Measurements from ENCODE around the gene ZSWIM1.
"Not testable (repeated sequence)": the region's sequence is repeated elsewhere in the genome, so short reads cannot be mapped to it uniquely, and the experiment has no call there.

ZSWIM1 gene

DNA sequence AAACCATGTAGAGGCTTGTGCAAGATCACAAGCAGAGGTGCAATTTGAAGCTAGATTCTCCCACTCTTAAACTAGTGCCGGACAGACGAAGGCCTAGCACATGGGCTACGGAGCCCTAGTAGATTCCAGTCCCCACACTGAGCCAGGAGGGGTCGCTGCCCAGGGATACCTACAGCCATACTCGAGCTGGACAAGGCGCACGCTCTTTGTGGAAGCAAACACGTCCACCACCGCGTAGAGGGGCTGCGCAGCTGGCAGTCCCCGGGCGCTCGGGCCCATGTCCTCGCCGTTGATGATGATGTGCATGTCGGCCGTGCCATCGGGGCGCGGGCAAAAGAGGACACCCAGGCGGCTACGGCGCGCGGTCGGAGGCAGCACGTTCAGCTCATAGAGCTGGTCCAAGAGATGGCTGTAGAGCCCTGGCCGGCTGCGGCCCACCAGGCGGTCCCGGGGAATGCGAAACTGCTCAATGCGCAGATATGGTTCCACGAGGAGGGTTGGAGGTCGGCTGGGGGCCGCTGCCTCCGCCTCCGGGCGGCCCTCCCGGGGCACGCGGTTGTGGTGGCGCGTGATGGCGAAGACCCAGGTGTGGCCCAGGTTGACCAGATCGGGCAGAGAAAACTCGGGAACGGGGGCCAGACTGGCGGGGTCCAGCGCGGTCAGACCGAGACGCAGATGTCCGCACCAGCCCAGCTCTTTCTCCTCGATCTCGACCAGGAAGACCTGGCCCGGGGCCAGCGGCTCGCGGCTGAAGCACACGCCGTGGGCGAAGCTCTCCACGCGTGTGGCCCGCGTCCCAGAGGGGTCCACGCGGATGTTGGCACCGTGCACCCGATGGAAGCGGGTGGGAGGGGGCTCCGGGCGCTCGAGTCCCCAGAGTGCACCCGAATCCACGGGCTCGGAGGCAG is 9.3 kb downstream of the ZSWIM1 start:
- DNase-seq (ENCODE audit: low read depth) = no peak

DNA sequence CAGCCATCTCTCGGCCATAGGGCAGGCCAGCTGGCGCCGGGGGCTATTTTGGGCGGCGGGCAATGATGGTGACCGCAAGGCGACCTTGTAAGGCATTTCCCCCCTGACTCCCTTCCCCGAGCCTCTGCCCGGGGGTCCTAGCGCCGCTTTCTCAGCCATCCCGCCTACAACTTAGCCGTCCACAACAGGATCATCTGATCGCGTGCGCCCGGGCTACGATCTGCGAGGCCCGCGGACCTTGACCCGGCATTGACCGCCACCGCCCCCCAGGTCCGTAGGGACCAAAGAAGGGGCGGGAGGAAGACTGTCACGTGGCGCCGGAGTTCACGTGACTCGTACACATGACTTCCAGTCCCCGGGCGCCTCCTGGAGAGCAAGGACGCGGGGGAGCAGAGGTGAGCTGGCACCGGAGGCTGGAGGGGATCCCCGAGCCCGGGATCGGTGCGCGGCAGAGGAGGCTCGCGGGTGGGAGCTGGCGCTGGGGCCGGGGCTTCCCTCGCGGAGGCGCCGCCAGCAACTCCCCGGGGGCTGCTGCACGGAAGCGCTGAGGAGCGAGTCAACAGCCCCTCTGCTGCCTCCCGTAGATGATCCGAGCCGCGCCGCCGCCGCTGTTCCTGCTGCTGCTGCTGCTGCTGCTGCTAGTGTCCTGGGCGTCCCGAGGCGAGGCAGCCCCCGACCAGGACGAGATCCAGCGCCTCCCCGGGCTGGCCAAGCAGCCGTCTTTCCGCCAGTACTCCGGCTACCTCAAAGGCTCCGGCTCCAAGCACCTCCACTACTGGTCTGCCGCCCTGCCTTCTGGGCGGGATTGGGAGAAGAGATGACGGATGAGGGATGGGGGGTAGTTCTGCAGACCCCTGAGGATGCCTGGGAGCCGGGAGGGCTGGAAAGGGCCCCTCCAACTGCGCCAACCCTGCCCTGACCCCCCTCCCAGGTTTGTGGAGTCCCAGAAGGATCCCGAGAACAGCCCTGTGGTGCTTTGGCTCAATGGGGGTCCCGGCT is 10.3 kb downstream of the ZSWIM1 start, which contains the start of the genes CTSA and NEURL2:
CTSA (plus strand) TSS at position 351 of the 999 bp plus-strand sequence; CDS start at position 585, 234 bp downstream.
NEURL2 (minus strand) TSS at position 224 of the 999 bp plus-strand sequence; CDS start at position 7, 217 bp downstream.
- DNase-seq (ENCODE audit: low read depth) = no peak

DNA sequence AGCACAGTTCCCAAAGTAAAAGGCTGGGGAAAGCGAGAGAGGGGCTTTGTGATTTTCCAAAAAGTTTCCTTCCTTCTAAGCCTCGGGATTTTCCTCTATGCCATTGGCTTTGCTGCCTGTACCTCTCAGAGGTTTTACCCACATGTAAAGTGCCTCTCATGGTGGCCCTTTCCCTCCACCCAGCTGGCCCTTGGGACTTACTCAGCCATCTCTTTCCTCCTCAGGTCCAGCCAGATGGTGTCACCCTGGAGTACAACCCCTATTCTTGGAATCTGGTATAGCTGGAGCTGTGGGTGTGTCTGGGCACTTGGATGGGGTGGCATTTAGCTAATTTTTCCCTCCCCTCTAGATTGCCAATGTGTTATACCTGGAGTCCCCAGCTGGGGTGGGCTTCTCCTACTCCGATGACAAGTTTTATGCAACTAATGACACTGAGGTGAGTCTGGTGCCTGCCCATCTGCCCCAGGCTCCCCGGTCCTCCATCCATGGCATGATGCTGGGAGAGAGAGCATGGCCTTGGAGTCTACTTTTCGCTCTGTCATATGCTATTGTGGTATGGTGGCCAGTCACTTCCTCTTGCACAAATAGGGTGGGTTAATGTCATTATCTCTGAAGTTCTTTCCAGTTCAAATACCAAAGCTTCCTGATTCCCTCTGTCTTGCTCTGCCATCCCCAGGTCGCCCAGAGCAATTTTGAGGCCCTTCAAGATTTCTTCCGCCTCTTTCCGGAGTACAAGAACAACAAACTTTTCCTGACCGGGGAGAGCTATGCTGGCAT is 11.2 kb downstream of the ZSWIM1 start:
- DNase-seq (ENCODE audit: low read depth) = no peak

DNA sequence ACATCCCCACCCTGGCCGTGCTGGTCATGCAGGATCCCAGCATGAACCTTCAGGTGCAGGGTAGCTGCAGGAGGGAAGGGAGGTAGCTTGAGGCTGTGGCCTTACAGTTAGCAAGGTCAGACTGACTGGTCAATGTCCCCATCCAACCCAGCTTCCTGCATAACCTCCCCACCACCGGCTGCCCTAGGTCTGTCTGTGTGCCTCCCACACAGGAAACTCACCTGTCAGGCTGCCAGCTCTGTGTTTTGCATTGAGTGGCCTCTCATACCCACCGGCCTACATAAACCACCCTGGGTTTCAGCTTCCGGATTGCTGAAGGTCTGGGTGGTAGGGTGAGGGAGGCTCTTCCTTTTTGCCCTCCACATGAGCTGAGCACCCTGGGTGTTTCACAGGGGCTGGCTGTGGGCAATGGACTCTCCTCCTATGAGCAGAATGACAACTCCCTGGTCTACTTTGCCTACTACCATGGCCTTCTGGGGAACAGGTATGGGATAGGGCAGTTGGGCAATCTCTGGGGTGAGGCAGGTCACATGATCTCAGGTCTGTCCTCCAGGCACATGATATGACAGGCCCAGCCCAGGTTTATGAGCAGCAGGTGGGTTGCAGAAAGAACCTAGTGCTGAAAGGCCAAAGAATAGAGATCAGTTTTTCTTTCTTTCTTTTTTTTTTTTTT is 11.9 kb downstream of the ZSWIM1 start:
- DNase-seq (ENCODE audit: low read depth) = no peak

DNA sequence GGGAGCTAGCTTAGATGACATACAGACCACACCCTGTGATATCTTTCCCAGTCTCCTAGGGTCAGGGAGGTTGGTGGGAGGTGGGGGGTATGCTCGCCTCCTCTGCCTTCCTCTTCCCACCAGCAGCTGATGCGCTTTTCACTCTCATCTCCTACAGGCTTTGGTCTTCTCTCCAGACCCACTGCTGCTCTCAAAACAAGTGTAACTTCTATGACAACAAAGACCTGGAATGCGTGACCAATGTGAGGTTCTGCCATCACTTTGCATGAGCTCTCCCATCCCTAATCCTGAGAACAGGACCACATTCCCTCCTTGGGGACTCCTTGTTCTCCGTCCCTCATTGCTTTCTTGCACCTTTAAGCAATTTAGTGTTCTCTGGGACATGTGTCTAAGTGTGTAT is 12.8 kb downstream of the ZSWIM1 start:
- no peak for DNase-seq (ENCODE audit: low read depth)

DNA sequence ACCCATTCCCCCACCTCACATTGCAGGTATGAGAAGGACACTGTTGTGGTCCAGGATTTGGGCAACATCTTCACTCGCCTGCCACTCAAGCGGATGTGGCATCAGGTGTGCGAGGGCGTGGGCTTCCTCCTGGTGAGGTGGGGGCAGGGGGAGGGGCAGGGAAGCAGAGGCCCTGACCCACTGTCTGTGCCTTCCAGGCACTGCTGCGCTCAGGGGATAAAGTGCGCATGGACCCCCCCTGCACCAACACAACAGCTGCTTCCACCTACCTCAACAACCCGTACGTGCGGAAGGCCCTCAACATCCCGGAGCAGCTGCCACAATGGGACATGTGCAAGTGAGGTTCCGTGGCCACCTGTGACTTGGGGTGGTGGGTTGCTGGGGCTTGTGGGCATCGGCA is 13.8 kb downstream of the ZSWIM1 start:
- DNase-seq (ENCODE audit: low read depth) = no peak

DNA sequence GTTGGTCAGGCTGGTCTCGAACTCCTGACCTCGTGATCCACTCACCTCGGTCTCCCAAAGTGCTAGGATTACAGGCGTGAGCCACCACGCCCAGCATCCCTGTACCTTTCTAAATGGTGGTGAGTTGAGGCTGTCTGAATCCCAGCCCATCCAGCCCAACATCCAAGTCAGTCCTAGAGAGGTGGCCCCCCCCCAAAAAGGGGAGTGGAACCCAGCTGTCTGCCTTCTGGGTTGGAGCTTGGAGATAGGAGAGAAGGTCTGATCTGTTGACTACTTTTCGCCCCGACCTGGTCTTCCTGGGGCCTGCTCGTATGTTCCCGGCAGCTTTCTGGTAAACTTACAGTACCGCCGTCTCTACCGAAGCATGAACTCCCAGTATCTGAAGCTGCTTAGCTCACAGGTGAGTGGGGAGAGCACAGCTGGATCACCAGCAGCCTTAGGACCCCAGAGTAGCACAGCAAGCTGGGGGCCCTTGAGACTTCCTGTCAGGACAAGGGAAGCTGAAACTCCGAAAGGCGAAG is 15.7 kb downstream of the ZSWIM1 start:
- no peak for DNase-seq (ENCODE audit: low read depth)

DNA sequence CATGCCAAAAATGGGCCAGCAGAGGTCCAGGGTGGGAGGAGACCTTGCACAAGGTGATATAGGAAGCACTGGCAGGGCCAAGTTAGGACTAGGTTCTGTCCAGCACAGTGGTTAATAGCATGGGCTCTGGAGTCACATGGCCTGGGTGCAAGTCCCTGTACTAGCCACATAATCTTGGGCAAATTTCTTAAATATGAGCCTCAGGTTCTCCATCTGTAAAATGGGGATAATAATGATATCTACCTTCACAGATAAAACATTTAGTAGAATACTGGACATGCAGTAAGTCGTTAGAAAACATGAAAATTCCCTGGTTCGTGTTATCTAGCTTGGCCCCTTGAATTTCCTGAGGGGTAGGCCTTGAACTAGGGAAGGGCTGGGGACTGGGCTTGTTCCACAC is 16.3 kb downstream of the ZSWIM1 start:
- DNase-seq (ENCODE audit: low read depth) = no peak

DNA sequence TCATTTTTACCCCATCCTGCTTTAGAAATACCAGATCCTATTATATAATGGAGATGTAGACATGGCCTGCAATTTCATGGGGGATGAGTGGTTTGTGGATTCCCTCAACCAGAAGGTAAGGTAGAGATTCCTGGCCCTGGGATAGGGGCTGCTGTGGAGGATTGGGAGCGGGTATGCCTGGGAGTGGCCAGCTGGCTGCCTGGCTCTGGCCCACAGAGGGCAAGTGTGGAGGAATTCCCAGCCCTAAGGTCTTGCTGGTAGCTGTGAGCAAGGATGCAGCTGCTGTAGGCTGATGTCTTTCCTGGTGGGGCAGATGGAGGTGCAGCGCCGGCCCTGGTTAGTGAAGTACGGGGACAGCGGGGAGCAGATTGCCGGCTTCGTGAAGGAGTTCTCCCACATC is 16.7 kb downstream of the ZSWIM1 start:
- no peak for DNase-seq (ENCODE audit: low read depth)

DNA sequence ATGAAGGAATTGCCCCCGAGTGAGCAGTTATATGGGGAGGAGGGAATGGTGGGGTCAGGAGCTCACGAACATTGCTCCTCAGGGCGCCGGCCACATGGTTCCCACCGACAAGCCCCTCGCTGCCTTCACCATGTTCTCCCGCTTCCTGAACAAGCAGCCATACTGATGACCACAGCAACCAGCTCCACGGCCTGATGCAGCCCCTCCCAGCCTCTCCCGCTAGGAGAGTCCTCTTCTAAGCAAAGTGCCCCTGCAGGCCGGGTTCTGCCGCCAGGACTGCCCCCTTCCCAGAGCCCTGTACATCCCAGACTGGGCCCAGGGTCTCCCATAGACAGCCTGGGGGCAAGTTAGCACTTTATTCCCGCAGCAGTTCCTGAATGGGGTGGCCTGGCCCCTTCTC is 17.3 kb downstream of the ZSWIM1 start:
- DNase-seq (ENCODE audit: low read depth) = no peak

DNA sequence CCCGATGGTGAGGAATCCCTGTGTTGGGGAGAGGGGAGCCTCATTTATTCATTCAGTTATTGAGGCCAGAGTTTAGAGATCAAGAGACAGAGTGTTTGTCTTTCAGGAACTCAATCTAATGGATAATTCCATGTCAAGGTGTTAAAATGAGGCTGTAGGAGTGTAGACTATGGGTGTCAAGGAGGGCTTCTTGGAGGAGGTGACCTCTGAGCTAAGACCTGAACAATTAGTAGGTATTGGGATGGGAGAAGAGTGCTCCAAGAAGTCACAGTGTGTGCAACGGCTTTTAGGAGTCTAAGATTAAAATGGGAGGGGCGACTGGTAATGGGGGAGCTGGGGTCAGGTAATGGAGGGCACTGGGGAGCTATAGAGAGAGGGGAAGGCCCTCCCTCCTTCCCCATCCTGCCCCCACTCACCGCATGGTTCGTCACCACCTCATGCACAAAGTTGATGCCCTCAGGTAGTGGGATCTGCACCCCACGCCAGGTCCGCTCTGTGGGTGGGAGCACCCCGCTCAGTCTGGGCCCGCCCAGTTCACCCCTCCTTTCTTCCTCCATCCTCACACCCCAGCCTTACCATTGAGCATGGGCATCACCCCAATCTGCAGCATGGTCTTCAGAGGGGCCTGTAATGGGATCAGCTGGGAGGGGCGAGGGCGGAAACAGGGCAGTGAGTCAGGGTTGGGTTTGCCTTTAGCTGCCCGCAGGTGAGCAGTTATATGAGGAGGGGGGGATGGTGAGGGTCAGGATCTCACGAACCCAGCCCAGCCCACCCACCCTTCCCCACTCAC is 18.2 kb downstream of the ZSWIM1 start:
- DNase-seq (ENCODE audit: low read depth) = no peak

DNA sequence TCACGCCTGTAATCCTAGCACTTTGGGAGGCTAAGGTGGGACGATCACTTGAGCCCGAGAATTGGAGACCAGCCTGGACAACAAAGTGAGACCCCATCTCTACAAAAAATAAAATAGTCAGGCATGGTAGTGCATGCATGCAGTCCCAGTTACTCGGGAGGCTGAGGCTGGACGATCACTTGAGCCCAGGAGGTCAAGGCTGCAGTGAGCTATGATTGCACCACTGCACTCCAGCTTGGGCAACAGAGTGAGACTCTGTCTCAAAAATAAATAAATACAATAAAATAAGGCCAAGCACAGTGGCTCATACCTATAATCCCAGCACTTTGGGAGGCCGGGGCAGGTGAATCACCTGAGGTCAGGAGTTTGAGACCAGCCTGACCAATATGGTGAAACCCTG is 20.3 kb downstream of the ZSWIM1 start:
- DNase-seq (ENCODE audit: low read depth) = not testable (repeated sequence)

DNA sequence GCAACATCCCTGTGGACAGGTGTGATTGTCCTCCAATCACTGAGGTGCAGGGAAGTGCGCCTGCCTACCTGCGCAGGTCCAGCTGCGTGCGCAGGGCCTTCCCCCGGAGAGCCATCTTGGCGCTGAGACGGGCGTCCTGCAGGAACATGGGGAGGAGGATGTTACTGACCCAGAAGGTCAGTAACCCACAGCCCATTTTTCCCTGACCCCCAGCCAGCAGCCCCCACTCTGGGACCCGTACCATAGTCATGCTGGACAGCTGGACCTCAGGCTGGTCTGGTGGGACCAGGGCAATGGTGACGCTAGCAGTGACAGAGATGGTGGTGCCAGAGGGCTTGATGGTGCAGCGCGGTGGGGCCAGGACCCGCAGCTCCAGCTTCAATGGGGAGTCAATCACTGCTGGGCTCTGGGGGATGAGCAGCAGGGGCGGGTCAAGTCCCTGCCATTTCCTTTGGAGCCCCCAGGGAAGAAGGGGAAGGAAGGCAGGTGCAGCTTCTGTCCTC is 21.2 kb downstream of the ZSWIM1 start:
- no peak for DNase-seq (ENCODE audit: low read depth)

DNA sequence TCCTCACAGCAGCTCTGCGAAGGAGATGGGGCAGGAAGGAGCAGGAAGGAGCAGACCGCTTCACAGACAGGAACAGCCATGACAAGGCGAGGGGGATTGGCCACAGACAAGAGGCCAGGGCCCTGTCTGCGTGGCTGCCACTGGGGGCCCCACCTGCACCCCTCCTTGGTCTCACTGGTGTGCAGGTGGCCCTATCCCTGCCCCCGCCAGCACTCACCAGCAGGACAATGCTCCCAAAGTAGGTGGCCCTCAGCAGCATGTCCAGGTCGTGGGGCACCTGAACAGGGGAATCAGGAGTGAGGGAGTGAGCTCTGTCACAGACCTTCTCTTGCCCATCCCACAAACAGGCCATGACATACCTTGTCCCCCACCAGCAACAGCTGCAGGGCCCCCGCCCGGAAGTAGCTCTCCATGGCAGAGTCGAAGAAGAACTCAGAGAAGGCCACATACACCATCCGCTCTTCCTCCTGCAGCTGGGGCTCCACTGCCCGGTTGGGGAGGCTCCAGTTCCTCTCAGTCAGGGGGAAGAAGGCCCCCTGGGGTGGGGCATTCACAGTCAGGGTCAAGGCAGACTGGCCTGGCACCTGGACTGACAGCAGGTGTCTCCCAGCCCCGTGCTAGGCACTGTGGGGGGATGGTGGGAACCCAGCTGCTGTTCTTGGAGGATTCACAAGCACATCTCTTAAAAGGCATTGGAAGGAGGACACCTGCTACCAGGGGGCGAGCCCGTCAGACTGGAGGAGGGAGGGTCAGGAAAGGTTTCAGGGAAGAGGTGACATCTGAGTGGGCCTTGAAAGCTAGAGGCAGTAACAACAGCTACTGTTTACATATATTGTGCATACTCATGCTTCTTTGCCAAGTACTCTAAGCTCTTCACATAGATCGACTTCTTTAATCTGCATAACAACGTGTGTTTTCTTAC is 23.8 kb downstream of the ZSWIM1 start:
- no peak for DNase-seq (ENCODE audit: low read depth)

DNA sequence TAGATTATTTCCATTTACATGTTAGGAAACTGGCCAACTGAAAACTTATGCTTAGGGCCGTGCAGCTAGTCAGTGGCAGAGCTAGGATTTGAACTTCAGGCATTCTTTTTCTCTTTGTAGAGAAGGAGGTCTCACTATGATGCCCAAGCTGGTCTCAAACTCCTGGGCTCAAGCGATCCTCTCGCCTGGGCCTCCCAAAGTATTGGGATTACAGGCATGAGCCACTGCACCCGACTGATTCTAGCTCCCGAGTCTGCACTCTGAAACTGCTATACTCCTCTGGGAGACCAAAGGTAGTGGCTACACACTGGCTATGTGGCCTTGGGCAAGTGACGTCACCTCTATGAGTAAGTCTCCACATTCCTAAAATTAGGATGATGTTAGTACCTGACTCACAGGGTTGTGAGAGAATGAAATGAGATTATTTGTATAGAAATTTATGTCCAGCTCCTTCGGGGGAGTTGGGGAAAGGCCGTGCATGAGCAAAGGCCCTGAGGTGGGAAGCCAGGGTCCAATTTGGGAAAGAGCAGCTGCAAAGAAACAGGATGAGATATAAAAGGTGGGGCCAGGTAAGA is 24.6 kb downstream of the ZSWIM1 start:
- no peak for DNase-seq (ENCODE audit: low read depth)

DNA sequence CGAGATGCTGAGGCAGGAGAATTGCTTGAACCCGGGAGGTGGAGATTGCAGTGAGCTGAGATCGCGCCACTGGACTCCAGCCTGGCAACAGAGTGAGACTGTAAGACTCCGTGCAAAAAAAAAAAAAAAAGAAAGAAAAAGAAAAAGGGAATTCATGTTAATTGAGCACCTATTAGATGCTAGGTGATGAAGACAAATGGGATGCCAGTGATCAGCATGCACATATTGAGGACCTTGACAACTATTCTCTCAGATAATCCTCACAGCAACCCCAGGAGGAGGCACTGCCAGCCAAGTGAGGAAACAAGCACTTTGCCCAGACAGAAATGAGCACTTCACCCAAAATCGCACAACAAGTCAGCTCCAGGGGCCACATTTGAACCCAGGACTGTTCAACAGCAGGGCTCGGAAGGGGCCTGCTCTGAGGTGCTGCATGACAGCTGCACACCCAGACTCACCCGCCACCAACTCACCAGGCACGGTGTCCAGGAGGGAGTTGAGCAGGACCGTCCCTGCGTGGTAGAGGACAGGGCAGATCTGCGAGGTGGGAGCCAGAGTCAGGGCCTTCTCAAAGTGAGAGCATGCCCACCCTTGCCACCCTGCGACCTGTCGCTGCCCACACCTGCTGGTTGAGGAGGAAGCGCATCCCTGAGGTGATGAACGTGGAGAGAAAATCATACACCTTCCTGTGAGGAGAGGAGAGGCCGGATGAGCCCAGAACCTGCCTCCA is 26.4 kb downstream of the ZSWIM1 start:
- DNase-seq (ENCODE audit: low read depth) = no peak

DNA sequence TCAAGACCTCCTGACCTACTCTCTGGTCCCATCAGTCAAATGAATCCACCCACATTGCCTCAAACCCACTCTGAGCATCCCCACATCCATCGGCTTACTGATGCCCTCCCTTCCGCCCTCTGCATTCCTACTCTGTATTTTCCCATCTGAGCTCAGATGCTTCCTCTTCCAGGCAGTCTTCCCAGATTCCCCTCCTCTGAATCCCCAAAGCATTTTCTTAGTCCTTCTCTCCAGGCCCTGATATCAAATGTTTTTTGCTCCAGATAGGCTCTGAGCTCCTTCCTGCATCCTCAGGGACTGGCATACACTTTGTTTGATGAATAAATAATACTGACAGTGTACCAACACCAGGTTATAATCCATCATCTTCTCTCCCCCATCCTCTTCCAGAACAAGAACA is 27.1 kb downstream of the ZSWIM1 start:
- DNase-seq (ENCODE audit: low read depth) = no peak

DNA sequence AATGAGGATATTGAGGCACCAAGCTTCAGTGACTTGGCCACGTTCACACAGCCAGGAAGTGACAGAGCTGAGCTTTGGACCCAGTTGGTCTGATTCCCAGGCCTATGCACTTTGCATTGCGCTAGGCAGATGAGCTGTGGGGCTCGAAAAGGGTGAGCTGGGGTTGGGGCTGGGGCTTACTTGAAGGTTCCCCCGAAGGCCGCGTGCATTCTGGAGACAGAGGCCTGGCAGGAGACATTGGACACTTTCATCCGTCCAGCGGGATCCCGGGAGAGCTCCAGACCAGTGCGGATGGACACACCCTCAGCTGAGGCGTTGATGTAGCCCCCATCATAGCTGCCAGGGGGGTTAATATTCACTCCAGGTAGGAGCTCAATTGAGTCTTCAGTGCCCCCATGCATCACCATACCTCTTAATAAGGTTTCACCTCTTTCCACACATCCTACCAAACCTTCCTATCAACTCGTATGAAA is 28.3 kb downstream of the ZSWIM1 start:
- DNase-seq (ENCODE audit: low read depth) = no peak
